ENCODE measurements around the gene LITAF. TPM values are rescaled to one million over a fixed set of nuclear protein-coding genes. Genes with fewer than 3 reads are reported as not detected.
"Not testable (repeated sequence)": the region's sequence is repeated elsewhere in the genome, so short reads cannot be mapped to it uniquely, and the experiment has no call there.

Gene LITAF
- total RNA-seq, 1 donor from 2014 or later: 55.8 TPM

GRCh38 chr16:11581678-11582077, 5.0 kb downstream of the LITAF start:
- no peak for TF ChIP-seq CTCF (IDR thresholded peaks at IDR 0.05; ENCODE audit: insufficient read depth, low read length, poor library complexity, severe bottlenecking)
- H3K36me3 ChIP-seq (ENCODE audit: control insufficient read depth, insufficient read depth, low read length): no peaks in the 10 kb centered on the region
- no peak for DNase-seq (ENCODE audit: low read depth)
- H3K27me3 ChIP-seq (ENCODE audit: control insufficient read depth, insufficient read depth, low read length): no peaks in the 10 kb centered on the region
- H3K4me3 ChIP-seq (ENCODE audit: low read depth, low read length): no peak overlapping the region

- no peak for DNase-seq (ENCODE audit: low read depth)
- H3K4me3 ChIP-seq (ENCODE audit: low read depth, low read length): no peak overlapping the region
- no peaks in the 10 kb centered on the region for H3K27me3 ChIP-seq (ENCODE audit: control insufficient read depth, insufficient read depth, low read length)
- TF ChIP-seq CTCF (IDR thresholded peaks at IDR 0.05; ENCODE audit: insufficient read depth, low read length, poor library complexity, severe bottlenecking): no peak
- H3K36me3 ChIP-seq (ENCODE audit: control insufficient read depth, insufficient read depth, low read length): no peaks in the 10 kb centered on the region
These were observed 6.2 kb downstream of the LITAF start for GRCh38 chr16:11580451-11581086.

GRCh38 chr16:11577290-11577660, 9.4 kb downstream of the LITAF start:
- H3K4me3 ChIP-seq (ENCODE audit: low read depth, low read length); DNase-seq (ENCODE audit: low read depth); H3K27me3 ChIP-seq (ENCODE audit: control insufficient read depth, insufficient read depth, low read length); H3K36me3 ChIP-seq (ENCODE audit: control insufficient read depth, insufficient read depth, low read length): not testable (repeated sequence)

DNA sequence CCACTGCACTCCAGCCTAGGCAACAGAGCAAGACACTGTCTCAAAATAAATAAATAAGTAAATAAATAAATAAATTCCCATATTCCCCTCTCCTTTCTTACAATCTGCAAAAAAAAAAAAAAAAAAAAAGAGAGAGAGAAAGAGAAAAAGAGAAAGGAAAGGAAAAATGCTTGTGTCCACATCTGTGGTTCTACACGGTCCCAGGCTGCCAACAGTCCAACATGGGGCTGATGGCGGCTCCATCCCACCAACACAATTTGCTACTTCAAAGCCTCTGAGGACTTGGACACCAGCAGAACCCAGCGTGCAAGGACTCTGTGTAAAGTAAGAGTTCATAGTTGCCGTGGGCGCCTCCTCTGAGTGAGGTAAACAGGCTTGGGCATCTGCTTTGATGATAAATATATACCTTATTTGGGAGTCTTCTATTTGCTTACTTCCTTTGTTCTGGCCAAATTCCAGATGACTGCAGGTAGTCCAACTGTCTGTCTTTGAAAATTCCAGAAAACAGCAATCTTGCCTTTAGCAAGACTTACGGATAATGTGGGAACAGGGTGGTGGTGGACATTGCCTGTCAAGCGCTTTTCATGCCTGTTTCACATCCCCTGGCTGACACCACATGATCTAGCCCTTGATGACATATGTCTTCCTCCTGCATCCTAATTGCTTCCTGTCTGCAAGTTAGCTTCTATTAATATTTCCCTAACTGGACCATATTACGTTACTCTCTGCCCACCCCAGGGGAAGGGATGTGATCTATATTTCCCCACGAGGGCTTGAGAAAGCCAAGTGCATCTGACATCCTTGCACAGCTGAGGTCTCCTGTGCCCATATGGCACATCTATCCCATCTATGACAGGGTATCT, 10.1 kb downstream of the LITAF start:
- H3K4me3 ChIP-seq (ENCODE audit: low read depth, low read length): no peak overlapping the region
- H3K27me3 ChIP-seq (ENCODE audit: control insufficient read depth, insufficient read depth, low read length): no peaks in the 10 kb centered on the region
- no peaks in the 10 kb centered on the region for H3K36me3 ChIP-seq (ENCODE audit: control insufficient read depth, insufficient read depth, low read length)
- TF ChIP-seq CTCF (IDR thresholded peaks at IDR 0.05; ENCODE audit: insufficient read depth, low read length, poor library complexity, severe bottlenecking): no peak
- no peak for DNase-seq (ENCODE audit: low read depth)

GRCh38 chr16:11575223-11575589, 11.5 kb downstream of the LITAF start:
- no peak for TF ChIP-seq CTCF (IDR thresholded peaks at IDR 0.05; ENCODE audit: insufficient read depth, low read length, poor library complexity, severe bottlenecking)
- no peak for DNase-seq (ENCODE audit: low read depth)
- Histone ChIP-seq H3K4me3 (ENCODE audit: low read depth, low read length) (no peak overlapping the region), H3K36me3 (ENCODE audit: control insufficient read depth, insufficient read depth, low read length) (no peaks in the 10 kb centered on the region), H3K27me3 (ENCODE audit: control insufficient read depth, insufficient read depth, low read length) (no peaks in the 10 kb centered on the region)

DNA sequence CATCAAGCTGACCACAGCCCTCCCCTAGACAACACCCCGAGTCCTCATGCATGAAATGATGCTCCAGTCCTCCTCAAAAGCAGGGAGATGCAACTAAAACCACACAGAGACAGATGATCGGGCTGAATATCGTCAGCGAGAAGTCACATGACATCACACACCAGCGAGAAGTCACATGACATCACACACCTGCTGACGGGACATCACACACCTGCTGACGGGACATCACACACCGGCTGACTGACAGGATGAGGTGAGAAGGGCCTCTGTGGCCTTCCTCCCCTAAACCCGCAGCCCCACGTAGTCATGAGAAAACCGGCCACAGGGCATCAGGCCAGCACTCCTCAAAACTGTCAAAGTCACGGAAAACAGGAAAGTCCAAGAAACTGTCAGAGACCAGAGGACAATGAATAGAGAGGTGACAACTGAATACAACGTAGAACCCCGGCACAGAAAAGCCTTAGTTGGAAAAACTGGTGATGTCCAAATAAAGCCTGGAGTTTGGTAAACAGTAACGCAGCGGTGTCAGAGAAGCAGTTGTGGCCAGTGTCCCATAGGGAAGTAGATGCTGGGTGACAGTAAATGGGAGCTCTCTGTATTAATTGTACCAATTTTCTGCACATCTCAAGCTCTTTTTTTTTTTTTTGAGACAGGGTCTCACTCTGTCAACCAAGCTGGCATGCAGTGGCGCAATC, 14.3 kb downstream of the LITAF start:
- no peak for TF ChIP-seq CTCF (IDR thresholded peaks at IDR 0.05; ENCODE audit: insufficient read depth, low read length, poor library complexity, severe bottlenecking)
- DNase-seq (ENCODE audit: low read depth): no peak
- Histone ChIP-seq H3K4me3 (ENCODE audit: low read depth, low read length) (no peak overlapping the region), H3K36me3 (ENCODE audit: control insufficient read depth, insufficient read depth, low read length) (no peaks in the 10 kb centered on the region), H3K27me3 (ENCODE audit: control insufficient read depth, insufficient read depth, low read length) (no peaks in the 10 kb centered on the region)

All from kidney epithelial cell (primary cell).